GM13977 (cell line): ENCODE measurements around the gene CCDC188.

ENCODE experiments used
- DNase-seq: peaks from one replicate; pipeline ENCODE4 v3.0.0; 2012; ENCODE audit warnings: low spot score
- in situ Hi-C: fragments of 300-500 bp; cut with MboI; formaldehyde crosslinking; loops from one replicate; pipeline ENCODE4 v1.12.0; 2022; ENCODE audit warnings: low sequenced_read_pairs, low pct_unique_long_range_greater_than_20kb, mixed read lengths, inconsistent platforms; ENCODE audit not compliant: unreplicated experiment
- TF ChIP-seq, protein P1 (sequence below): IDR thresholded peaks from 2 replicates; pipeline ENCODE4 v1.5.1; 2012; ENCODE audit warnings: mild to moderate bottlenecking, control low read depth; ENCODE audit not compliant: insufficient read depth; ENCODE audit errors: extremely low read depth, missing control alignments

The CCDC188 gene

DNA sequence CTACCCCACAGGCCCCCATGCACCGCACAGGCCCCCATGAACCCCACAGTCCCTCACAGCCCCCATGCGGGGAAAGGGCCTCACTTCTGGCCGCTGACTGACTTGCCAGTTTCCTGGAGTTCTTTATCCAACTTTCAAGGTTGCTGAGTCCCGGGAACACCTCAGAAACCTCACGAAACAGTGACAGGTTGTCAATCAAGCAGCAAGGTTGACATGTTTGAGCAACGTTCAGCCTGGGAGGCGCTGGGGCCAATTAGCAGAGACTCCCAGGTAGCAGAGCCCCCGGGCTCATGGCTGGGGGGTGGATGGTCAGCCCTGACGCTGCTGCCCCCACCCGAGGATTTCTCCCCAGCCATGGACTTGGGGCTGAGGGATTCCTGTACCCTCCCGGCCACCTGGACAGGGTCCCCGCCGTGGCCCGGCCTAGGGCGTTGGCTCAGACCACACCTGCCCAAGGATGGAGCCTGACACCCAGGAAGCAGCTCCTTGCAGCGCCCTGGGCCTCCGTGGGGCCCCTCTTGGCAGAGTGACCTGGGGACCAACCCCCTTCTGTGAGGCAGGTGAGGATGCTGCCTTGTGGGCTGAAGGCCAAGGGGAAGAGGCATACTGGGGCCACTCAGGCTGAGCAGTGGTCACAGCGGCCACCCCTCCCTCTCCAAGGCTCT lies 33.8 kb upstream of the CCDC188 start:
- no peak for DNase-seq
- in situ Hi-C loops, result no loop called here
- TF ChIP-seq, protein P1, sequence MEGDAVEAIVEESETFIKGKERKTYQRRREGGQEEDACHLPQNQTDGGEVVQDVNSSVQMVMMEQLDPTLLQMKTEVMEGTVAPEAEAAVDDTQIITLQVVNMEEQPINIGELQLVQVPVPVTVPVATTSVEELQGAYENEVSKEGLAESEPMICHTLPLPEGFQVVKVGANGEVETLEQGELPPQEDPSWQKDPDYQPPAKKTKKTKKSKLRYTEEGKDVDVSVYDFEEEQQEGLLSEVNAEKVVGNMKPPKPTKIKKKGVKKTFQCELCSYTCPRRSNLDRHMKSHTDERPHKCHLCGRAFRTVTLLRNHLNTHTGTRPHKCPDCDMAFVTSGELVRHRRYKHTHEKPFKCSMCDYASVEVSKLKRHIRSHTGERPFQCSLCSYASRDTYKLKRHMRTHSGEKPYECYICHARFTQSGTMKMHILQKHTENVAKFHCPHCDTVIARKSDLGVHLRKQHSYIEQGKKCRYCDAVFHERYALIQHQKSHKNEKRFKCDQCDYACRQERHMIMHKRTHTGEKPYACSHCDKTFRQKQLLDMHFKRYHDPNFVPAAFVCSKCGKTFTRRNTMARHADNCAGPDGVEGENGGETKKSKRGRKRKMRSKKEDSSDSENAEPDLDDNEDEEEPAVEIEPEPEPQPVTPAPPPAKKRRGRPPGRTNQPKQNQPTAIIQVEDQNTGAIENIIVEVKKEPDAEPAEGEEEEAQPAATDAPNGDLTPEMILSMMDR, result no peak

DNA sequence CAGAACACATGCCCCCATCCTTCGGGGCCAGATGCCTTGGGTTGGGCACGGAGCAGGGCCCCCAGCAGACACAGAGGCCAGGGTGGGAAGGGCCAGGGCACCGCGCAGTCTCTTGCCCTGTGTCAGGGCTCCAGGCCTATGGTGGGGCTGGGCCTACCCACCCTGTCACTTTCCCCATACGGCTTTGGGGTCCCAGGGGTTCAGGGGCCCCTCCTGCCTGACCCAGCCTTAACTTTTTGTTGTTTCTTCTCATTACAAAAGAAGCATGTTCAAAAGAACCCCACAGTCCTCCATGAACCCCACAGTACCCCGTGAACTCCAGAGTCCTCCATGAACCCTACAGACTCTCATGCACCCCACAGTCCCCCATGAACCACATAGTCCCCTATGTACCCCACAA lies 33.0 kb upstream of the CCDC188 start:
- no peak for DNase-seq
- in situ Hi-C loops, result no loop called here
- TF ChIP-seq, protein P1, result no peak

DNA sequence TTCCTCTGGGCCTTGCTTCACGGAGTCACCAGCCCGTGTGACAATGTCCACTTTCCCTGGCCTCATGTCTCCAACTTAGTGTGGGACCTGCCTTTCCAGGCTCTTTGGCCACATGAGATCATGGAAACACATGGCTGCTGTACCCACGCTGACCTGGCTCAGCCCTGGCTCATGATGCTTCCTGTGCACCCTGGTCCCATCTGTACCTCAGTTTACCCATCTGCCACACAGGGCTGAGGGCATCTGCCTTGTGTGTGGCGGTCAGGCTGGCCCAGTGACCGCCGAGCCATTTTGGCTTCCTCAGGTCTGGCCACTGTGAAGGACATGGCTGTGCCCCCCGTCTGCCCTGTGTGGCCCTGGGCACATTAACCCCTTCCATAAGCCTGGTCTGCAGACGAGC lies 32.2 kb upstream of the CCDC188 start:
- TF ChIP-seq, protein P1, result no peak
- DNase-seq, result no peak
- in situ Hi-C loops, result no loop called here

DNA sequence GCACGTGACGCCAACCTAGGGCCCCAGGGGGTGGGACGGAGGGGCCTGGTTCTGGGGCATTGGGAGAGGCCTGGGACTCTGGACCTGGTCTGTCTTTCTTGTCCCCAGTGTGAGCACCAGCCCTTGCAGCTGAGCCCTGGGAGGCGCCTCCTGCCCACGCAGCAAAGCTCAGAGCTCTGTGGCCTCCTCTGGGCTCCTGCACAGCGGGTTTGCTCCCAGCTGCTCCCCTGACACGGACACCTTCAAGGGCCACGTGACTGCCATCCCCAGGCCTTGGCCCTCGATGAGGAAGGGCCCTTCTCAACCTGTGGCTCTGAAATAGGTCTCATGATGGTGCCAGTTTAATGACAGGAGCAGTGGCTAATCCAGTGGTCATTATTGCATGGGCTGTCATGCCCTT lies 31.5 kb upstream of the CCDC188 start:
- no peak for DNase-seq
- in situ Hi-C loops, result no loop called here
- TF ChIP-seq, protein P1, result no peak

DNA sequence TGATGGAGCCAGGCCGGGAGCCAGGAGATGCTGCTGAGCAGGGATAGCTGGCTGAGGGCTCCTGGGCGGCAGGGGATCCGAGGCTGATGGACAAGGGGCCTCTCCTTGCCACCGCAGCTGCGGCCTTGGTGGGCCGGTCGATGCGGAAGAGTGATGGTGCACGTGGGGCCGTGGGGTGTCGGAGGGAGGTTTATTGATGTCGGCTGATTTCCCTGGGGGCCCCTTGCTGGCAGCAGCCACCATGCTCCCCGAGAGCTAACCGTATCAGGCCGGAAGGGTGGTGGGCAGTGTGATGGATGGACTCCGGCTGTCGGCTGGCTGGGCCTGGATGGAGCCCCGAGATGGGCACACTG lies 31.0 kb upstream of the CCDC188 start:
- no peak for DNase-seq
- in situ Hi-C loops, result no loop called here
- TF ChIP-seq, protein P1, result no peak

DNA sequence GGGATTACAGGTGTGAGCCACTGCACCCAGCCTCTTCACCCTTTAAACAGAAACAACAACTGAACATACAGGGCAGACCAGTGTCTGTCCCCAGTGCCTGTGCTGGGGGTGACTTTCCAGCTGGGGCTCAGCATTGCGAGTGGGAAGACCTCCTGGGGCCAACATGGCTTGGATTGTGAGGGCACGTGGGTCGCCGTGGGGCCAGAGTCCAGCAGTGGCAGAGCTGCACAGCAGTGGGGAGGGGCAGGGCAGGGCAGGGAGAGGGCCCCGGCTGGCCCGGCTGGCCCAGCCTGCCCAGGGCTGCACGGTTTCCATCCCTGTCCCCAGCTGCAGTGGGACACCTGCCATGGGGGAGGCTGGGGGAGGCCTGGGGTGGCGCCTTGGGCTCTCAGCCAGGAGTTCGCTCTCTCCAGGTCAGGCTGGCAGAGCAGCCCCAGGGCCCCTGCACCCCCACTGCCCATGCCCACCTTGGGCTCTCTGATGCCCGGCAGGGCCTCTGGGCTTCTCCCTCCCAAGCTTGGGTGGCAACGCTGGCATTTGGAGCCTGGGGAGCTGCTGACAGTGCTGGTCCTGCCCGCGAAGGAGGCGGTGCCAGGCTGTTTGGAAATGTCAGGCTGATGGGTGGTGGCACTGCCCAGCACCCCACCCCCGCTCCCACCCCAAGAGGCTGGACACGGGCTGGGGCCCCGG lies 30.5 kb upstream of the CCDC188 start:
- TF ChIP-seq, protein P1, result no peak
- in situ Hi-C loops, result no loop called here
- no peak for DNase-seq

DNA sequence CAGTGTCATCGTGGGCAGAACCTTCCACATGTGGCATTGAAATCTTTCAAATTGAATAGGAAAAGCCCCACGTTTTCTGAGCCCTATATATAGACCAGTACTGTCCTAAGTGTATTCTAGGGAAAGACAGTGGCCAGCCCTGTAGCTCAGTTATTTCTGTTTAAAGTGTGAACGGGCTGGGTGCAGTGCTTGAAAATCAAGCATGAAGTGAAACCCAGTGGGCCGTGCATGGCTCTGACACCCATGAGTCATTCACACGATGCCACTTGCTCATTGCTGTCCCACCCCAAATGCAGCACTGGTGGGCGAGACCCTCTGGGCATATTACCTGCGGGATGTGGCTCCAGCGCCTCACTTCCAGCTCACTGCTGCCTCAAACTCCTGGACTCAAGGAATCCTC lies 29.8 kb upstream of the CCDC188 start:
- TF ChIP-seq, protein P1, result no peak
- in situ Hi-C loops, result no loop called here
- DNase-seq, result no peak
